ENCODE results near the gene CLOCK. TPM values are rescaled to one million over a fixed set of nuclear protein-coding genes. Genes with fewer than 3 reads are reported as not detected.

Gene CLOCK
- total RNA-seq, 1 experiment from 2014 or later = 14.9 TPM

DNA sequence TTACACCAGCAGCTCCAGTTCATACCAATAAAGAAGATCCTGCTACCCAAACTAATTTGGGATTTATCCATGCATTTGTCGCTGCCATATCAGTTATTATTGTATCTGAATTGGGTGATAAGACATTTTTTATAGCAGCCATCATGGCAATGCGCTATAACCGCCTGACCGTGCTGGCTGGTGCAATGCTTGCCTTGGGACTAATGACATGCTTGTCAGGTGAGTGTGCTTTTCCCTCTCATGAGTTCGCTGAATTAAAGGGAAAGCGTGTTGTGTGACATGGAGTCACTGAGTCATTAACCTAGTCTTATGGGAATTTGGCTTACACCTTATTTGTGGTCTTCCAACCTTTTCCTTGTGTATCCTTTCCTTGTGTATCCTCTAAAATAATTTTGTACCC lies 135.1 kb downstream of the CLOCK start:
- no peaks in the 10 kb centered on the region for H3K36me3 ChIP-seq (ENCODE audit: insufficient read depth, low read length, poor library complexity, severe bottlenecking)
- BruUV-seq (replicated peaks) = no TSS peak
- no peaks in the 10 kb centered on the region for H3K27me3 ChIP-seq (replicated peaks; ENCODE audit: insufficient read depth, low read depth, low read length, poor library complexity)
- intact Hi-C loops (cut with micrococcal nuclease; ENCODE audit: unreplicated experiment) = no loop called here
- CTCF ChIA-PET = no interaction called here
- no peak for DNase-seq (ENCODE audit: low spot score)
- H3K9me3 ChIP-seq (ENCODE audit: low read depth, low read length, poor library complexity, severe bottlenecking) = no peaks in the 10 kb centered on the region
- H3K4me1 ChIP-seq (ENCODE audit: insufficient read depth, low read length, poor library complexity, severe bottlenecking) = peaks cover 7% of the 10 kb centered on the region
- no peak overlapping the region for H3K4me3 ChIP-seq (ENCODE audit: low read depth, low read length, poor library complexity, severe bottlenecking)
- POLR2A ChIA-PET (ENCODE audit: low non-redundant PET) = no interaction called here
- no peak for TF ChIP-seq EZH2 (IDR thresholded peaks at IDR 0.05; ENCODE audit: borderline replicate concordance, low read depth, low read length, poor library complexity, severe bottlenecking)
- no peak for TF ChIP-seq CTCF (conservative IDR thresholded peaks at IDR 0.05; ENCODE audit: low read depth, low read length)
- no peak overlapping the region for H3K27ac ChIP-seq (ENCODE audit: low read depth, low read length, poor library complexity, severe bottlenecking)

DNA sequence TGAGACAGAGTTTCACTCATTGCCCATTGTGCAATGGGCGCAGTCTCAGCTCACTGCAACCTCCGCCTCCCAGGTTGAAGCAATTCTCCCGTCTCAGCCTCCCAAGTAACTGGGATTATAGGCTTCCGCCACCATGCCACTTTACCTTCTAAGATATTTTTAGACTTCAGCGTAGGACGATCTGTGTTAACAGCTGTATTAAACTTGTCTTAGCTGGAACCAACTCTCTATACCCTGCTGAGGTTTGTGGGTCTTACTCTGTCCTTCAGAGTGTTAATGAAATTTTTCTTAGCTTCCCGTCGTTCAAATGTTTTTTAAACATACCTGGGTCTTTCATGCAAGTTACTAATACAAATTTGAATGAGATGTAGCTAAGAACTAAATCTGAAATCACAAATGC lies 136.3 kb downstream of the CLOCK start:
- H3K27ac ChIP-seq (ENCODE audit: low read depth, low read length, poor library complexity, severe bottlenecking) = no peak overlapping the region
- no peaks in the 10 kb centered on the region for H3K9me3 ChIP-seq (ENCODE audit: low read depth, low read length, poor library complexity, severe bottlenecking)
- BruUV-seq (replicated peaks) = no TSS peak
- TF ChIP-seq EZH2 (IDR thresholded peaks at IDR 0.05; ENCODE audit: borderline replicate concordance, low read depth, low read length, poor library complexity, severe bottlenecking) (no peak), CTCF (conservative IDR thresholded peaks at IDR 0.05; ENCODE audit: low read depth, low read length) (no peak)
- H3K27me3 ChIP-seq (replicated peaks; ENCODE audit: insufficient read depth, low read depth, low read length, poor library complexity) = no peaks in the 10 kb centered on the region
- CTCF ChIA-PET = interaction anchor here (0.7 kb wide), 1 partner anchor 11 kb away, joined by 3 read pairs; no protein-coding TSS in a partner anchor
- POLR2A ChIA-PET (ENCODE audit: low non-redundant PET) = no interaction called here
- DNase-seq (ENCODE audit: low spot score) = no peak
- H3K36me3 ChIP-seq (ENCODE audit: insufficient read depth, low read length, poor library complexity, severe bottlenecking) = no peaks in the 10 kb centered on the region
- peaks cover 7% of the 10 kb centered on the region for H3K4me1 ChIP-seq (ENCODE audit: insufficient read depth, low read length, poor library complexity, severe bottlenecking)
- no peak overlapping the region for H3K4me3 ChIP-seq (ENCODE audit: low read depth, low read length, poor library complexity, severe bottlenecking)
- intact Hi-C loops (cut with micrococcal nuclease; ENCODE audit: unreplicated experiment) = no loop called here

DNA sequence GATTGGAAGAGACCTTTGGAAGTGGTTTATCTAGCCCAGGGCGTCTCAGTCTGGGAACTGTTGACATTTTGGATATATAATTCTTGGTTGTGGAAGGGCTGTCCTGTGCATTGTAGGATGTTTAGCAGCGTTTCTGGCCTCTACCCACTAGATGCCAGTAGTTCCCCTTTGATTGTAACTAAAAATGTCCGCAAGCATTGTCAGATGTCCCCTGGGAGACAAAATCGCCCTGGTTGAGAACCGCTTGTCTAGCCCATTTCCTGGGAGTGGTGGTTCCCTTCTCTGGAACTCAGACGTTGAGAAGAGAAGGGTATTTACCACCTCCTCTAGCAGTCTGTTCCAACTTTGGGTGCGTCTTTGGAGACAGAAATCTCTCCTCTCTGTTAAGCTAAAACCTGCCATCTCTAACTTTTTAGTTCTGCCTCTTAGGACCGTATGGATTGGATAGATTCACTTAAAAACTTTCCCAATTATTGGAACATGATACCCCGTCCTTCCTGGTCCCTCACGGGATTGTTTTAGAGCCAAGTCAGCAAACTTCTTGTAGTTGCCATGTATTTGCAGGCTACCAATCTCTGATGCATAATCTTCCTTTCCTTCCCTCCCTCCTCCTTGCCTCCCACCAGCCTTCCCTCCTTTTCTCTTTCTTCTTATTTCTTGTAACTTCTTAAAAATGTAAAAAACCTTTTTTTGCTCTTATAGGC lies 137.1 kb downstream of the CLOCK start:
- Histone ChIP-seq H3K27me3 (replicated peaks; ENCODE audit: insufficient read depth, low read depth, low read length, poor library complexity) (no peaks in the 10 kb centered on the region), H3K4me3 (ENCODE audit: low read depth, low read length, poor library complexity, severe bottlenecking) (peak overlapping the region; percentile 33), H3K27ac (ENCODE audit: low read depth, low read length, poor library complexity, severe bottlenecking) (peak overlapping the region; percentile 30), H3K9me3 (ENCODE audit: low read depth, low read length, poor library complexity, severe bottlenecking) (no peaks in the 10 kb centered on the region), H3K36me3 (ENCODE audit: insufficient read depth, low read length, poor library complexity, severe bottlenecking) (peaks cover 3% of the 10 kb centered on the region), H3K4me1 (ENCODE audit: insufficient read depth, low read length, poor library complexity, severe bottlenecking) (peaks cover 7% of the 10 kb centered on the region)
- ChIA-PET CTCF (no interaction called here), POLR2A (ENCODE audit: low non-redundant PET) (no interaction called here)
- BruUV-seq (replicated peaks) = no TSS peak
- peak; percentile 85 for DNase-seq (ENCODE audit: low spot score)
- intact Hi-C loops (cut with micrococcal nuclease; ENCODE audit: unreplicated experiment) = loop anchor here (10.0 kb wide), 1 partner anchor 455 kb away; no protein-coding TSS in a partner anchor
- TF ChIP-seq EZH2 (IDR thresholded peaks at IDR 0.05; ENCODE audit: borderline replicate concordance, low read depth, low read length, poor library complexity, severe bottlenecking) (no peak), CTCF (conservative IDR thresholded peaks at IDR 0.05; ENCODE audit: low read depth, low read length) (peak; percentile 58)

All from A673 (cell line).